HCT116 (cell line): ENCODE results near the gene ETV4. TPM values are rescaled to one million over a fixed set of nuclear protein-coding genes. Genes with fewer than 3 reads are reported as not detected.

Experiments used
- ATAC-seq: fragments of 200-7000 bp; cut with Tn5 transposase; 2 replicates; pipeline ENCODE4 v1.9.1; 2020; ENCODE audit warnings: mild to moderate bottlenecking, moderate library complexity
- BruUV-seq: library from RNA; stranded (reverse); fragments of 400-500 nt; replicated peaks from 2 replicates; lab custom pipeline; 2021; lab: Mats Ljungman, UMichigan
- CTCF ChIA-PET: fragments of 300-600 bp; sonication (Branson Sonifier 250); formaldehyde crosslinking; loops from one replicate; lab custom pipeline; 2021; ENCODE audit warnings: antibody characterized with exemption; lab: Charles Lee
- POLR2A ChIA-PET: fragments of 300-600, 350-600 bp; sonication (Branson Sonifier 250); formaldehyde crosslinking; loops from one replicate; lab custom pipeline; 2021; ENCODE audit warnings: antibody characterized with exemption; lab: Charles Lee
- RAD21 ChIA-PET, 2 experiments: fragments of 300-600 bp; sonication (Branson Sonifier 250); formaldehyde crosslinking; loops; one replicate each; lab custom pipeline; 2023; ENCODE audit warnings: low total read pairs in 2 of 2; ENCODE audit not compliant: uncharacterized antibody in 2 of 2, unreplicated experiment in 2 of 2, low non-redundant PET in 1 of 2; lab: Charles Lee
- DNase-seq: peaks from one replicate; pipeline ENCODE4 v3.0.0-alpha.2; 2010; ENCODE audit warnings: low read depth, low spot score
- H2AFZ ChIP-seq: fragments of 200-600 bp; shearing (Covaris generic), sonication (generic); 2 replicates; pipeline ENCODE4 v1.6.1; 2017; ENCODE audit warnings: low read depth, mixed run types, mixed read lengths, antibody characterized with exemption, low read length; ENCODE audit not compliant: poor library complexity, severe bottlenecking
- H3K27ac ChIP-seq: 2 replicates; pipeline ENCODE4 v1.5.1; 2012; ENCODE audit warnings: low read depth, low read length
- H3K27me3 ChIP-seq: fragments of 200-600 bp; sonication (generic); 2 replicates; pipeline ENCODE4 v1.6.1; 2016; ENCODE audit warnings: mixed run types, low read length, mixed read lengths; ENCODE audit not compliant: insufficient read depth
- H3K36me3 ChIP-seq, 2 experiments: fragments of 200-500 bp in 1 of 2; fragments of 200-600 bp in 1 of 2; sonication (Bioruptor generic) in 1 of 2; sonication (generic) in 1 of 2; 2 replicates each; pipeline versions ENCODE4 v1.5.1 to v1.6.1; 2014 to 2016; ENCODE audit warnings: low read length in 2 of 2, inconsistent platforms in 1 of 2, mixed read lengths in 1 of 2, mixed run types in 1 of 2; ENCODE audit not compliant: insufficient read depth in 2 of 2, control insufficient read depth in 1 of 2
- H3K4me1 ChIP-seq, 2 experiments: fragments of 200-600 bp in 1 of 2; sonication (generic) in 1 of 2; 2 replicates each; pipeline versions ENCODE4 v1.5.1 to v1.6.1; 2012 to 2017; ENCODE audit warnings: low read length in 2 of 2, inconsistent platforms in 1 of 2, mild to moderate bottlenecking in 1 of 2, mixed read lengths in 1 of 2, mixed run types in 1 of 2, moderate library complexity in 1 of 2; ENCODE audit not compliant: insufficient read depth in 2 of 2, control insufficient read depth in 1 of 2
- H3K4me2 ChIP-seq: fragments of 200-600 bp; sonication (generic); 2 replicates; pipeline ENCODE4 v1.6.1; 2017; ENCODE audit warnings: mixed run types, low read length, mixed read lengths
- H3K4me3 ChIP-seq, 2 experiments: fragments of 200-600 bp in 1 of 2; sonication (generic) in 1 of 2; replicated peaks in 1 of 2; 2 replicates each; pipeline ENCODE4 v1.5.1; 2011 to 2016; ENCODE audit warnings: low read length in 2 of 2, control low read depth in 1 of 2, low read depth in 1 of 2, mild to moderate bottlenecking in 1 of 2, mixed read lengths in 1 of 2, mixed run types in 1 of 2
- H3K79me2 ChIP-seq: fragments of 200-600 bp; sonication (generic); 2 replicates; pipeline ENCODE4 v1.6.1; 2017; ENCODE audit warnings: mild to moderate bottlenecking, mixed run types, low read length, moderate library complexity, mixed read lengths; ENCODE audit not compliant: insufficient read depth
- H3K9ac ChIP-seq: fragments of 200-600 bp; sonication (generic); 2 replicates; pipeline ENCODE4 v1.6.1; 2016; ENCODE audit warnings: low read length, mixed read lengths
- H3K9me2 ChIP-seq: fragments of 200-600 bp; sonication (generic), shearing (Covaris generic); 2 replicates; pipeline ENCODE4 v1.6.1; 2017; ENCODE audit warnings: mixed run types, mild to moderate bottlenecking, moderate library complexity; ENCODE audit not compliant: insufficient read depth
- H3K9me3 ChIP-seq, 2 experiments: fragments of 200-500 bp in 1 of 2; fragments of 200-600 bp in 1 of 2; sonication (Bioruptor generic) in 1 of 2; sonication (generic) in 1 of 2; 2 replicates each; pipeline ENCODE4 v1.6.1; 2014 to 2017; ENCODE audit warnings: low read length in 2 of 2, mixed read lengths in 2 of 2, inconsistent platforms in 1 of 2, low read depth in 1 of 2, mild to moderate bottlenecking in 1 of 2, mixed run types in 1 of 2, moderate library complexity in 1 of 2; ENCODE audit not compliant: control insufficient read depth in 1 of 2, insufficient read depth in 1 of 2
- H4K20me1 ChIP-seq: fragments of 200-600 bp; sonication (generic), shearing (Covaris generic); 2 replicates; pipeline ENCODE4 v1.6.1; 2017; ENCODE audit warnings: mixed run types, mild to moderate bottlenecking, moderate library complexity; ENCODE audit not compliant: insufficient read depth
- EGR1 ChIP-seq: IDR thresholded peaks from 2 replicates; pipeline ENCODE4 v1.6.1; 2012; ENCODE audit warnings: low read depth
- EZH2 ChIP-seq: fragments of 200-600 bp; sonication (generic); IDR thresholded peaks from 2 replicates; pipeline ENCODE4 v1.6.1; 2017; ENCODE audit warnings: antibody characterized with exemption, mixed run types
- EZH2phosphoT487 ChIP-seq: fragments of 200-600 bp; IDR thresholded peaks from 2 replicates; pipeline ENCODE4 v1.6.1; 2018; ENCODE audit warnings: antibody characterized with exemption, borderline replicate concordance
- FOSL1 ChIP-seq: IDR thresholded peaks from 2 replicates; pipeline ENCODE4 v1.6.1; 2012; ENCODE audit warnings: low read depth
- POLR2AphosphoS5 ChIP-seq: IDR thresholded peaks from 2 replicates; pipeline ENCODE4 v1.6.1; 2011; ENCODE audit warnings: mild to moderate bottlenecking, low read depth, low read length, moderate library complexity
- RAD21 ChIP-seq: IDR thresholded peaks from 2 replicates; pipeline ENCODE4 v1.6.1; 2012; ENCODE audit warnings: low read depth, mild to moderate bottlenecking
- SRF ChIP-seq: IDR thresholded peaks from 2 replicates; pipeline ENCODE4 v1.6.1; 2012; ENCODE audit warnings: low read depth
- TCF7L2 ChIP-seq: IDR thresholded peaks from 2 replicates; pipeline ENCODE4 v1.7.0; 2011; ENCODE audit warnings: borderline replicate concordance, inconsistent platforms; ENCODE audit not compliant: insufficient read depth, insufficient read length; ENCODE audit errors: extremely low read depth
- YY1 ChIP-seq: IDR thresholded peaks from 2 replicates; pipeline ENCODE4 v1.6.1; 2011; ENCODE audit warnings: low read length, low read depth, moderate library complexity, mild to moderate bottlenecking; ENCODE audit not compliant: insufficient replicate concordance; ENCODE audit errors: extremely low read depth
- ZNF274 ChIP-seq: fragments of 200-500 bp; sonication (Bioruptor generic); IDR thresholded peaks from 2 replicates; pipeline ENCODE4 v1.6.1; 2014; ENCODE audit warnings: mild to moderate bottlenecking, low read depth, low read length, inconsistent platforms
- intact Hi-C: fragments of 100-400 bp; cut with micrococcal nuclease; formaldehyde crosslinking; loops from 2 replicates; pipeline ENCODE4 v1.10.0; 2022
- total RNA-seq: library from RNA; stranded (reverse); gene quantifications from one replicate; pipeline ENCODE4 v1.2.1, GENCODE V29; 2021; ENCODE audit not compliant: unreplicated experiment
- TF ChIP-seq, protein P1 (sequence below): IDR thresholded peaks from 2 replicates; pipeline ENCODE4 v1.6.1; 2012; ENCODE audit warnings: low read depth
- TF ChIP-seq, protein P2 (sequence below): IDR thresholded peaks from 2 replicates; pipeline ENCODE4 v1.6.1; 2012

ETV4 gene
- total RNA-seq, 1 experiment from 2014 or later = 51.5 TPM

GRCh38 chr17:43529947-43530287 is 16.2 kb downstream of the ETV4 start (continued):
- TF ChIP-seq, protein P1, sequence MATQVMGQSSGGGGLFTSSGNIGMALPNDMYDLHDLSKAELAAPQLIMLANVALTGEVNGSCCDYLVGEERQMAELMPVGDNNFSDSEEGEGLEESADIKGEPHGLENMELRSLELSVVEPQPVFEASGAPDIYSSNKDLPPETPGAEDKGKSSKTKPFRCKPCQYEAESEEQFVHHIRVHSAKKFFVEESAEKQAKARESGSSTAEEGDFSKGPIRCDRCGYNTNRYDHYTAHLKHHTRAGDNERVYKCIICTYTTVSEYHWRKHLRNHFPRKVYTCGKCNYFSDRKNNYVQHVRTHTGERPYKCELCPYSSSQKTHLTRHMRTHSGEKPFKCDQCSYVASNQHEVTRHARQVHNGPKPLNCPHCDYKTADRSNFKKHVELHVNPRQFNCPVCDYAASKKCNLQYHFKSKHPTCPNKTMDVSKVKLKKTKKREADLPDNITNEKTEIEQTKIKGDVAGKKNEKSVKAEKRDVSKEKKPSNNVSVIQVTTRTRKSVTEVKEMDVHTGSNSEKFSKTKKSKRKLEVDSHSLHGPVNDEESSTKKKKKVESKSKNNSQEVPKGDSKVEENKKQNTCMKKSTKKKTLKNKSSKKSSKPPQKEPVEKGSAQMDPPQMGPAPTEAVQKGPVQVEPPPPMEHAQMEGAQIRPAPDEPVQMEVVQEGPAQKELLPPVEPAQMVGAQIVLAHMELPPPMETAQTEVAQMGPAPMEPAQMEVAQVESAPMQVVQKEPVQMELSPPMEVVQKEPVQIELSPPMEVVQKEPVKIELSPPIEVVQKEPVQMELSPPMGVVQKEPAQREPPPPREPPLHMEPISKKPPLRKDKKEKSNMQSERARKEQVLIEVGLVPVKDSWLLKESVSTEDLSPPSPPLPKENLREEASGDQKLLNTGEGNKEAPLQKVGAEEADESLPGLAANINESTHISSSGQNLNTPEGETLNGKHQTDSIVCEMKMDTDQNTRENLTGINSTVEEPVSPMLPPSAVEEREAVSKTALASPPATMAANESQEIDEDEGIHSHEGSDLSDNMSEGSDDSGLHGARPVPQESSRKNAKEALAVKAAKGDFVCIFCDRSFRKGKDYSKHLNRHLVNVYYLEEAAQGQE = no peak

- intact Hi-C loops = no loop called here
- H3K4me2 ChIP-seq = no peak overlapping the region
- peaks cover 19 to 32% of the 10 kb centered on the region in 2 experiments for H3K4me1 ChIP-seq
- no peak overlapping the region for H3K4me3 ChIP-seq
- no peak overlapping the region for H2AFZ ChIP-seq
- DNase-seq = no peak
- RAD21 ChIA-PET = no interaction called here
- H3K9ac ChIP-seq = no peak overlapping the region
- CTCF ChIA-PET = no interaction called here
- H3K27me3 ChIP-seq = no peaks in the 10 kb centered on the region
- no peaks in the 10 kb centered on the region for H3K9me3 ChIP-seq
- TF ChIP-seq FOSL1 (no peak), ZNF274 (no peak), YY1 (no peak), RAD21 (no peak), EZH2 (no peak), TCF7L2 (no peak), EZH2phosphoT487 (no peak), EGR1 (no peak), POLR2AphosphoS5 (no peak), SRF (no peak)
- TF ChIP-seq, protein P1 = no peak
- TF ChIP-seq, protein P2, sequence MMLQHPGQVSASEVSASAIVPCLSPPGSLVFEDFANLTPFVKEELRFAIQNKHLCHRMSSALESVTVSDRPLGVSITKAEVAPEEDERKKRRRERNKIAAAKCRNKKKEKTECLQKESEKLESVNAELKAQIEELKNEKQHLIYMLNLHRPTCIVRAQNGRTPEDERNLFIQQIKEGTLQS = no peak
- TF ChIP-seq, all 23 proteins: peak for 0
- Histone ChIP-seq H4K20me1 (no peaks in the 10 kb centered on the region), H3K79me2 (no peaks in the 10 kb centered on the region), H3K27ac (no peak overlapping the region; the same call in 1 of the 2 replicates), H3K36me3 (peaks cover 14 to 16% of the 10 kb centered on the region in 2 experiments; a peak in 3 of 4 replicates), H3K9me2 (no peaks in the 10 kb centered on the region)
- POLR2A ChIA-PET = interaction anchor here (1.0 kb wide), 1 partner anchor 14 kb away, joined by 3 read pairs; no protein-coding TSS in a partner anchor
- no TSS peak for BruUV-seq
- ATAC-seq = no peak
These were observed 16.9 kb downstream of the ETV4 start for GRCh38 chr17:43528988-43529814.
